Panc1 (cell line): Measurements from ENCODE around the gene SSTR1. TPM values are rescaled to one million over a fixed set of nuclear protein-coding genes. Genes with fewer than 3 reads are reported as not detected.

Source experiments
- ATAC-seq: fragments of 200-7000 bp; cut with Tn5 transposase; 2 replicates; pipeline ENCODE4 v1.9.1; 2020; ENCODE audit warnings: mild to moderate bottlenecking, moderate library complexity
- BruUV-seq: library from RNA; stranded (reverse); fragments of 400-500 nt; replicated peaks from 2 replicates; lab custom pipeline; 2021; lab: Mats Ljungman, UMichigan
- CTCF ChIA-PET: fragments of 300-600 bp; sonication (Branson Sonifier 250); formaldehyde crosslinking; loops from one replicate; lab custom pipeline; 2022; ENCODE audit warnings: antibody characterized with exemption; lab: Charles Lee
- POLR2A ChIA-PET: fragments of 300-600 bp; sonication (Branson Sonifier 250); formaldehyde crosslinking; loops from one replicate; lab custom pipeline; 2022; ENCODE audit warnings: antibody characterized with exemption; lab: Charles Lee
- DNase-seq: peaks from one replicate; pipeline ENCODE4 v3.0.0-alpha.2; 2010; ENCODE audit warnings: low read depth, low spot score
- H3K27ac ChIP-seq: 2 replicates; pipeline ENCODE4 v1.5.1; 2011; ENCODE audit warnings: mild to moderate bottlenecking, low read length, inconsistent platforms
- H3K27me3 ChIP-seq: fragments of 200-500 bp; sonication (Bioruptor generic); 2 replicates; pipeline ENCODE4 v1.6.0; 2014; ENCODE audit warnings: low read length, inconsistent platforms; ENCODE audit not compliant: control insufficient read depth, insufficient read depth
- H3K36me3 ChIP-seq: fragments of 200-500 bp; sonication (Bioruptor generic); 2 replicates; pipeline ENCODE4 v1.5.1; 2014; ENCODE audit warnings: inconsistent platforms, mild to moderate bottlenecking, low read length, moderate library complexity; ENCODE audit not compliant: control insufficient read depth, insufficient read depth
- H3K4me1 ChIP-seq: 2 replicates; pipeline ENCODE4 v1.5.1; 2011; ENCODE audit warnings: inconsistent platforms, mild to moderate bottlenecking, low read length, moderate library complexity; ENCODE audit not compliant: control insufficient read depth, insufficient read depth
- H3K4me3 ChIP-seq, 2 experiments: 2 replicates each; pipeline ENCODE4 v1.5.1; 2011 to 2012; ENCODE audit warnings: low read depth in 2 of 2, low read length in 2 of 2, mild to moderate bottlenecking in 2 of 2, inconsistent platforms in 1 of 2, moderate library complexity in 1 of 2
- H3K9me3 ChIP-seq: fragments of 200-500 bp; sonication (Bioruptor generic); 2 replicates; pipeline ENCODE4 v1.5.1; 2014; ENCODE audit warnings: low read depth, mild to moderate bottlenecking, inconsistent platforms, low read length, moderate library complexity; ENCODE audit not compliant: control insufficient read depth, insufficient read depth
- POLR2AphosphoS5 ChIP-seq: IDR thresholded peaks from 2 replicates; pipeline ENCODE4 v1.6.1; 2012; ENCODE audit warnings: mild to moderate bottlenecking, low read depth, low read length, moderate library complexity
- SIN3A ChIP-seq: IDR thresholded peaks from 2 replicates; pipeline ENCODE4 v1.6.1; 2012; ENCODE audit warnings: low read depth, mild to moderate bottlenecking, low read length, moderate library complexity, borderline replicate concordance; ENCODE audit not compliant: insufficient read depth
- TCF7L2 ChIP-seq: IDR thresholded peaks from 2 replicates; pipeline ENCODE4 v1.6.1; 2011; ENCODE audit warnings: mild to moderate bottlenecking, low read depth, low read length, inconsistent platforms
- in situ Hi-C: cut with HindIII; loops from 2 replicates; pipeline ENCODE4 v1.10.0; 2016; ENCODE audit warnings: low sequenced_read_pairs, low pct_unique_long_range_greater_than_20kb
- intact Hi-C: fragments of 100-400 bp; cut with micrococcal nuclease; formaldehyde crosslinking; loops from one replicate; pipeline ENCODE4 v1.10.0; 2022; ENCODE audit not compliant: unreplicated experiment
- total RNA-seq: library from RNA; stranded (reverse); gene quantifications from one replicate; pipeline ENCODE4 v1.2.1, GENCODE V29; 2021; ENCODE audit not compliant: unreplicated experiment
- TF ChIP-seq, protein P1 (sequence below), 2 experiments: IDR thresholded peaks; 2 replicates each; pipeline ENCODE4 v1.6.1; 2011 to 2012; ENCODE audit warnings: low read depth in 2 of 2, control low read depth in 1 of 2, low read length in 1 of 2, mild to moderate bottlenecking in 1 of 2, moderate library complexity in 1 of 2; ENCODE audit not compliant: insufficient read depth in 1 of 2
- TF ChIP-seq, protein P2 (sequence below): fragments of 450-650 bp; IDR thresholded peaks from 2 replicates; pipeline ENCODE4 v1.5.1; 2017; ENCODE audit warnings: mild to moderate bottlenecking

The SSTR1 gene
- total RNA-seq, 1 experiment from 2014 or later = not detected

DNA sequence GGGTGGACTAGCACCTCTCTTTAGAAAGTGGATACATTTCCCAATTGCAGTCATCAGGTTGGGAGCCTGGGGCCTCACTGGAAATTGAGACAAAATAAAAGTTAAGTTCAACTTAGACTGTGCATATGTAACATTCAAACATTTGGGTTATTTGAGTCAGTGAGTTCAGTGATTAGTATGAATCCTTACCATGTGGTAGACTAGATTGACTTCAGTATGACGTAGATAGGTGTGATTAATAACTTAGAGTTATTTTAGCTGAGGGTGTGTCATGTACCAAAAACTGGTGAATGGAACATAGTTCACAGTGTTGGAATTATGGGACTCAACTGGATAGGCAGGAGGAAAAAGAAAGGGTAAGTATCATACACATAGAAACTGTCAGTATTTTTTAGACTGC is 8.0 kb upstream of the SSTR1 start:
- intact Hi-C loops = loop anchor here (10.0 kb wide), 1 partner anchor 295 kb away; no protein-coding TSS in a partner anchor
- TF ChIP-seq, protein P1, sequence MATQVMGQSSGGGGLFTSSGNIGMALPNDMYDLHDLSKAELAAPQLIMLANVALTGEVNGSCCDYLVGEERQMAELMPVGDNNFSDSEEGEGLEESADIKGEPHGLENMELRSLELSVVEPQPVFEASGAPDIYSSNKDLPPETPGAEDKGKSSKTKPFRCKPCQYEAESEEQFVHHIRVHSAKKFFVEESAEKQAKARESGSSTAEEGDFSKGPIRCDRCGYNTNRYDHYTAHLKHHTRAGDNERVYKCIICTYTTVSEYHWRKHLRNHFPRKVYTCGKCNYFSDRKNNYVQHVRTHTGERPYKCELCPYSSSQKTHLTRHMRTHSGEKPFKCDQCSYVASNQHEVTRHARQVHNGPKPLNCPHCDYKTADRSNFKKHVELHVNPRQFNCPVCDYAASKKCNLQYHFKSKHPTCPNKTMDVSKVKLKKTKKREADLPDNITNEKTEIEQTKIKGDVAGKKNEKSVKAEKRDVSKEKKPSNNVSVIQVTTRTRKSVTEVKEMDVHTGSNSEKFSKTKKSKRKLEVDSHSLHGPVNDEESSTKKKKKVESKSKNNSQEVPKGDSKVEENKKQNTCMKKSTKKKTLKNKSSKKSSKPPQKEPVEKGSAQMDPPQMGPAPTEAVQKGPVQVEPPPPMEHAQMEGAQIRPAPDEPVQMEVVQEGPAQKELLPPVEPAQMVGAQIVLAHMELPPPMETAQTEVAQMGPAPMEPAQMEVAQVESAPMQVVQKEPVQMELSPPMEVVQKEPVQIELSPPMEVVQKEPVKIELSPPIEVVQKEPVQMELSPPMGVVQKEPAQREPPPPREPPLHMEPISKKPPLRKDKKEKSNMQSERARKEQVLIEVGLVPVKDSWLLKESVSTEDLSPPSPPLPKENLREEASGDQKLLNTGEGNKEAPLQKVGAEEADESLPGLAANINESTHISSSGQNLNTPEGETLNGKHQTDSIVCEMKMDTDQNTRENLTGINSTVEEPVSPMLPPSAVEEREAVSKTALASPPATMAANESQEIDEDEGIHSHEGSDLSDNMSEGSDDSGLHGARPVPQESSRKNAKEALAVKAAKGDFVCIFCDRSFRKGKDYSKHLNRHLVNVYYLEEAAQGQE (IDR thresholded peaks at IDR 0.05; ENCODE audit: insufficient read depth in 1 of 2, low read depth in 2 of 2, low read length in 1 of 2) = no peak
- no peak for TF ChIP-seq SIN3A
- no peak for TF ChIP-seq POLR2AphosphoS5
- TF ChIP-seq, protein P2, sequence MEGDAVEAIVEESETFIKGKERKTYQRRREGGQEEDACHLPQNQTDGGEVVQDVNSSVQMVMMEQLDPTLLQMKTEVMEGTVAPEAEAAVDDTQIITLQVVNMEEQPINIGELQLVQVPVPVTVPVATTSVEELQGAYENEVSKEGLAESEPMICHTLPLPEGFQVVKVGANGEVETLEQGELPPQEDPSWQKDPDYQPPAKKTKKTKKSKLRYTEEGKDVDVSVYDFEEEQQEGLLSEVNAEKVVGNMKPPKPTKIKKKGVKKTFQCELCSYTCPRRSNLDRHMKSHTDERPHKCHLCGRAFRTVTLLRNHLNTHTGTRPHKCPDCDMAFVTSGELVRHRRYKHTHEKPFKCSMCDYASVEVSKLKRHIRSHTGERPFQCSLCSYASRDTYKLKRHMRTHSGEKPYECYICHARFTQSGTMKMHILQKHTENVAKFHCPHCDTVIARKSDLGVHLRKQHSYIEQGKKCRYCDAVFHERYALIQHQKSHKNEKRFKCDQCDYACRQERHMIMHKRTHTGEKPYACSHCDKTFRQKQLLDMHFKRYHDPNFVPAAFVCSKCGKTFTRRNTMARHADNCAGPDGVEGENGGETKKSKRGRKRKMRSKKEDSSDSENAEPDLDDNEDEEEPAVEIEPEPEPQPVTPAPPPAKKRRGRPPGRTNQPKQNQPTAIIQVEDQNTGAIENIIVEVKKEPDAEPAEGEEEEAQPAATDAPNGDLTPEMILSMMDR = no peak
- TF ChIP-seq TCF7L2 = no peak
- H3K9me3 ChIP-seq = no peaks in the 10 kb centered on the region
- no peaks in the 10 kb centered on the region for H3K36me3 ChIP-seq
- no peak overlapping the region for H3K27ac ChIP-seq
- in situ Hi-C loops = no loop called here
- ATAC-seq (no peak), DNase-seq (no peak)
- no TSS peak for BruUV-seq
- no peaks in the 10 kb centered on the region for H3K27me3 ChIP-seq
- no peaks in the 10 kb centered on the region for H3K4me1 ChIP-seq
- no peak overlapping the region for H3K4me3 ChIP-seq
- POLR2A ChIA-PET = no interaction called here
- CTCF ChIA-PET = no interaction called here

DNA sequence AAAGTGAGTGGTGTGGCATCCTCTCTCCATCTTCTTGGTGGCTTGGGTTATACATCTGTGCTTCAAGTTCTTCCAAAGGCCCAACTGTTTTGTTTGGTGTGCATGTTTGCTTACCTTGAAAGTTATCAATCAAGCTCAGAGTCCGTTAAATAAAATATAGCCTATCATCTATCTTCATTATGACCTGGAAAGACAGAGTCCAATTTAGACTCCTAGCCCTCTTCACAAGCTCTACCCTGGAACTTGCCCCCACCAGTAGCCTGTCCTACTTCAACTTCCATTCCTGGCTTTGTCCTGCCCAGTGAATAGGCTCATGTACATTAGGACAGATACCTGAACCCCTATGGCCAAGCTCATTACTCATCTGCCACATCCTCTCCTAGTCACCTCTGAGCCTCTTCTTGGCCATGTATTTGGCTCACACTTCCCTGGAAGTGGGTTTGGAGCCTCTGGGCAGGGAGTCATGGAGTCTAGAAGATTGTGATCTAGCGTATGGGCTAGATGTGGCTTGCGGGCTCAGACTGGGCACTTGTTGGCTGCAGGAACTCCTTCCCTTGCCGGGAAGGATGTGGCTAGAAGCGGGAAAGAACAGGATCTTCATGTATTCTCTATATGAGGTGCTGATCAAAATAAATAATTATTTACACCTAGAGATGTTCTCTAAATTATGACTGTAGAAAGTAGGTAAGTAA is 6.4 kb upstream of the SSTR1 start:
- ChIA-PET CTCF (interaction anchor here (0.5 kb wide), 1 partner anchor 297 kb away, joined by 3 read pairs; no protein-coding TSS in a partner anchor), POLR2A (no interaction called here)
- ATAC-seq (no peak), DNase-seq (no peak)
- Histone ChIP-seq H3K27me3 (no peaks in the 10 kb centered on the region), H3K4me1 (no peaks in the 10 kb centered on the region), H3K9me3 (no peaks in the 10 kb centered on the region), H3K27ac (no peak overlapping the region), H3K36me3 (no peaks in the 10 kb centered on the region), H3K4me3 (no peak overlapping the region)
- intact Hi-C loops = loop anchor here (10.0 kb wide), 1 partner anchor 296 kb away; no protein-coding TSS in a partner anchor
- in situ Hi-C loops = no loop called here
- TF ChIP-seq, protein P2 = no peak
- TF ChIP-seq, protein P1 (IDR thresholded peaks at IDR 0.05; ENCODE audit: insufficient read depth in 1 of 2, low read depth in 2 of 2, low read length in 1 of 2) = no peak
- TF ChIP-seq SIN3A = no peak
- TF ChIP-seq POLR2AphosphoS5 = no peak
- TF ChIP-seq TCF7L2 = no peak
- no TSS peak for BruUV-seq
